Stimulated activated naive B cell treated with anti-CD40 and anti-IgM and Interleukin-4, amounts not matched to agents 10 μg/mL and 1 μg/mL and 100 μg/mL, for 72 hours (primary cell): ENCODE measurements around the gene CBLL2.
"Not testable (repeated sequence)": the region's sequence is repeated elsewhere in the genome, so short reads cannot be mapped to it uniquely, and the experiment has no call there.

Experiments used
- ATAC-seq, 2 donors: fragments of 150-1000 bp; cut with Tn5 transposase; replicated peaks; 2 replicates each; pipeline ENCODE4 v1.10.0; 2021; ENCODE audit warnings: moderate library complexity in 1 of 2
- DNase-seq: peaks from one replicate; pipeline ENCODE4 v3.0.0; 2021
- H3K27ac Mint-ChIP-seq: one replicate; pipeline ENCODE4 v1.8.0; 2022; ENCODE audit warnings: mild to moderate bottlenecking, mixed read lengths
- H3K27me3 Mint-ChIP-seq, 2 donors: one replicate each; pipeline ENCODE4 v1.8.0; 2022; ENCODE audit warnings: mixed read lengths in 2 of 2
- H3K36me3 Mint-ChIP-seq, 2 donors: one replicate each; pipeline ENCODE4 v1.8.0; 2022; ENCODE audit warnings: mixed read lengths in 2 of 2, mild to moderate bottlenecking in 1 of 2
- H3K4me1 Mint-ChIP-seq, 2 donors: one replicate each; pipeline ENCODE4 v1.8.0; 2022; ENCODE audit warnings: mixed read lengths in 2 of 2, mild to moderate bottlenecking in 1 of 2
- H3K4me3 Mint-ChIP-seq, 2 donors: one replicate each; pipeline ENCODE4 v1.8.0; 2022; ENCODE audit warnings: mild to moderate bottlenecking in 2 of 2, mixed read lengths in 2 of 2, moderate library complexity in 1 of 2
- H3K9me3 Mint-ChIP-seq, 2 donors: one replicate each; pipeline ENCODE4 v1.8.0; 2022; ENCODE audit warnings: mixed read lengths in 2 of 2, mild to moderate bottlenecking in 1 of 2

CBLL2 gene

GRCh38 chrX:22272613-22273012 lies at the start of gene CBLL2:
CBLL2 (plus strand) TSS chrX:22272913; CDS start chrX:22272992, 79 bp downstream.
- H3K27me3 Mint-ChIP-seq = peaks cover 5 to 7% of the 10 kb centered on the region in 2 donors
- ATAC-seq (no peak), DNase-seq (no peak)
- no peak within 1 kb of the TSS for H3K4me3 Mint-ChIP-seq
- no peaks in the 10 kb centered on the region for H3K36me3 Mint-ChIP-seq
- no peaks in the 10 kb centered on the region for H3K4me1 Mint-ChIP-seq
- H3K9me3 Mint-ChIP-seq = peaks cover 0 to 4% of the 10 kb centered on the region in 2 donors
- H3K27ac Mint-ChIP-seq = no peak within 1 kb of the TSS

GRCh38 chrX:22234380-22234779 lies 38.3 kb upstream of the CBLL2 start:
- Mint-ChIP-seq H3K4me3 (no peak overlapping the region), H3K9me3 (no peaks in the 10 kb centered on the region), H3K27ac (no peak overlapping the region), H3K4me1 (no peaks in the 10 kb centered on the region), H3K27me3 (peaks cover 0 to 19% of the 10 kb centered on the region in 2 donors), H3K36me3 (peaks cover 12 to 45% of the 10 kb centered on the region in 2 donors)
- ATAC-seq (no peak), DNase-seq (no peak)

GRCh38 chrX:22237479-22237878 lies 35.2 kb upstream of the CBLL2 start:
- H3K4me3 Mint-ChIP-seq = no peak overlapping the region
- no peaks in the 10 kb centered on the region for H3K4me1 Mint-ChIP-seq
- peaks cover 0 to 2% of the 10 kb centered on the region in 2 donors for H3K9me3 Mint-ChIP-seq
- peaks cover 12 to 33% of the 10 kb centered on the region in 2 donors for H3K36me3 Mint-ChIP-seq
- ATAC-seq = no peak
- H3K27ac Mint-ChIP-seq = no peak overlapping the region
- no peak for DNase-seq
- peaks cover 0 to 25% of the 10 kb centered on the region in 2 donors for H3K27me3 Mint-ChIP-seq

- Mint-ChIP-seq H3K27me3 (no peaks in the 10 kb centered on the region), H3K9me3 (peaks cover 0 to 4% of the 10 kb centered on the region in 2 donors), H3K4me1 (no peaks in the 10 kb centered on the region), H3K27ac (no peak overlapping the region), H3K36me3 (peaks cover 0 to 2% of the 10 kb centered on the region in 2 donors), H3K4me3 (no peak overlapping the region)
- DNase-seq (no peak), ATAC-seq (no peak)
These were observed 26.1 kb upstream of the CBLL2 start for GRCh38 chrX:22246620-22247019.

GRCh38 chrX:22247169-22247568 lies 25.5 kb upstream of the CBLL2 start:
- ATAC-seq (no peak), DNase-seq (no peak)
- Mint-ChIP-seq H3K4me1 (no peaks in the 10 kb centered on the region), H3K36me3 (peaks cover 0 to 2% of the 10 kb centered on the region in 2 donors), H3K27me3 (no peaks in the 10 kb centered on the region), H3K9me3 (peaks cover 0 to 4% of the 10 kb centered on the region in 2 donors), H3K4me3 (no peak overlapping the region), H3K27ac (no peak overlapping the region)

GRCh38 chrX:22248401-22248800 lies 24.3 kb upstream of the CBLL2 start:
- Mint-ChIP-seq H3K27ac (no peak overlapping the region), H3K4me1 (no peaks in the 10 kb centered on the region), H3K9me3 (peaks cover 0 to 1% of the 10 kb centered on the region in 2 donors), H3K27me3 (no peaks in the 10 kb centered on the region), H3K4me3 (no peak overlapping the region), H3K36me3 (peaks cover 0 to 2% of the 10 kb centered on the region in 2 donors)
- DNase-seq (no peak), ATAC-seq (no peak)

GRCh38 chrX:22249371-22249770 lies 23.3 kb upstream of the CBLL2 start:
- no peaks in the 10 kb centered on the region for H3K9me3 Mint-ChIP-seq
- no peak overlapping the region for H3K4me3 Mint-ChIP-seq
- no peak for ATAC-seq
- peaks cover 0 to 2% of the 10 kb centered on the region in 2 donors for H3K36me3 Mint-ChIP-seq
- no peak for DNase-seq
- no peaks in the 10 kb centered on the region for H3K27me3 Mint-ChIP-seq
- no peaks in the 10 kb centered on the region for H3K4me1 Mint-ChIP-seq
- no peak overlapping the region for H3K27ac Mint-ChIP-seq

- DNase-seq (no peak), ATAC-seq (no peak)
- no peaks in the 10 kb centered on the region for H3K4me1 Mint-ChIP-seq
- no peaks in the 10 kb centered on the region for H3K36me3 Mint-ChIP-seq
- H3K27me3 Mint-ChIP-seq = peaks cover 4 to 5% of the 10 kb centered on the region in 2 donors
- H3K4me3 Mint-ChIP-seq = no peak overlapping the region
- H3K9me3 Mint-ChIP-seq = peaks cover 0 to 4% of the 10 kb centered on the region in 2 donors
- no peak overlapping the region for H3K27ac Mint-ChIP-seq
These were observed 4.0 kb upstream of the CBLL2 start for GRCh38 chrX:22268706-22269105.

- Mint-ChIP-seq H3K4me3 (no peak overlapping the region), H3K4me1 (no peaks in the 10 kb centered on the region), H3K36me3 (no peaks in the 10 kb centered on the region), H3K9me3 (peaks cover 0 to 4% of the 10 kb centered on the region in 2 donors), H3K27ac (no peak overlapping the region), H3K27me3 (peaks cover 5 to 8% of the 10 kb centered on the region in 2 donors)
- DNase-seq = no peak
- ATAC-seq = no peak
These were observed 1.1 kb downstream of the CBLL2 start for GRCh38 chrX:22273714-22274317.

GRCh38 chrX:22276781-22277180 lies 4.1 kb downstream of the CBLL2 start:
- no peaks in the 10 kb centered on the region for H3K4me1 Mint-ChIP-seq
- DNase-seq = no peak
- peaks cover 2 to 5% of the 10 kb centered on the region in 2 donors for H3K9me3 Mint-ChIP-seq
- no peak overlapping the region for H3K4me3 Mint-ChIP-seq
- H3K27ac Mint-ChIP-seq = no peak overlapping the region
- peaks cover 5 to 8% of the 10 kb centered on the region in 2 donors for H3K27me3 Mint-ChIP-seq
- no peak for ATAC-seq
- no peaks in the 10 kb centered on the region for H3K36me3 Mint-ChIP-seq

GRCh38 chrX:22278375-22278774 lies 5.7 kb downstream of the CBLL2 start:
- no peak for ATAC-seq
- DNase-seq = no peak
- Mint-ChIP-seq H3K4me3 (no peak overlapping the region), H3K36me3 (peaks cover 0 to under 1% of the 10 kb centered on the region in 2 donors), H3K4me1 (no peaks in the 10 kb centered on the region), H3K27me3 (peaks cover 8 to 9% of the 10 kb centered on the region in 2 donors), H3K27ac (no peak overlapping the region), H3K9me3 (peaks cover 2 to 8% of the 10 kb centered on the region in 2 donors)

GRCh38 chrX:22289209-22289608 lies 16.5 kb downstream of the CBLL2 start:
- not testable (repeated sequence) for ATAC-seq, H3K36me3 Mint-ChIP-seq, H3K4me1 Mint-ChIP-seq

GRCh38 chrX:22296871-22297270 lies 24.2 kb downstream of the CBLL2 start:
- ATAC-seq (no peak), DNase-seq (no peak)
- Mint-ChIP-seq H3K36me3 (no peaks in the 10 kb centered on the region), H3K27me3 (peaks cover 6 to 11% of the 10 kb centered on the region in 2 donors), H3K4me3 (no peak overlapping the region), H3K9me3 (no peaks in the 10 kb centered on the region), H3K27ac (no peak overlapping the region), H3K4me1 (peaks cover 5 to 10% of the 10 kb centered on the region in 2 donors)

More at GRCh38 chrX:22289209-22289608, 16.5 kb downstream of the CBLL2 start:
- not testable (repeated sequence) for H3K9me3 Mint-ChIP-seq, DNase-seq, H3K27ac Mint-ChIP-seq, H3K4me3 Mint-ChIP-seq
- H3K27me3 Mint-ChIP-seq = peaks cover 10 to 15% of the 10 kb centered on the region in 2 donors

- Mint-ChIP-seq H3K4me1 (peaks cover 5 to 10% of the 10 kb centered on the region in 2 donors), H3K36me3 (no peaks in the 10 kb centered on the region), H3K9me3 (no peaks in the 10 kb centered on the region), H3K4me3 (no peak overlapping the region), H3K27me3 (no peaks in the 10 kb centered on the region), H3K27ac (no peak overlapping the region)
- DNase-seq = no peak
- ATAC-seq = peak; percentile 69 to 83
These were observed 27.4 kb downstream of the CBLL2 start for GRCh38 chrX:22300130-22300529.

- Mint-ChIP-seq H3K4me1 (no peaks in the 10 kb centered on the region), H3K36me3 (no peaks in the 10 kb centered on the region), H3K27ac (no peak overlapping the region), H3K4me3 (no peak overlapping the region), H3K9me3 (no peaks in the 10 kb centered on the region), H3K27me3 (peaks cover 7 to 9% of the 10 kb centered on the region in 2 donors)
- DNase-seq (no peak), ATAC-seq (no peak)
These were observed 38.1 kb downstream of the CBLL2 start for GRCh38 chrX:22310779-22311178.
